Stimulated activated CD8-positive, alpha-beta memory T cell treated with anti-CD3 and anti-CD28 coated beads, Interleukin-4, amount 100 ng/mL, for 1 hour (primary cell): ENCODE results near the gene TRAPPC13.
"Not testable (repeated sequence)": the region's sequence is repeated elsewhere in the genome, so short reads cannot be mapped to it uniquely, and the experiment has no call there.

Experiments used
- DNase-seq, 2 donors: peaks; one replicate each; pipeline ENCODE4 v3.0.0-alpha.2; 2020; ENCODE audit warnings: low read depth in 2 of 2, low spot score in 1 of 2

The TRAPPC13 gene

DNA sequence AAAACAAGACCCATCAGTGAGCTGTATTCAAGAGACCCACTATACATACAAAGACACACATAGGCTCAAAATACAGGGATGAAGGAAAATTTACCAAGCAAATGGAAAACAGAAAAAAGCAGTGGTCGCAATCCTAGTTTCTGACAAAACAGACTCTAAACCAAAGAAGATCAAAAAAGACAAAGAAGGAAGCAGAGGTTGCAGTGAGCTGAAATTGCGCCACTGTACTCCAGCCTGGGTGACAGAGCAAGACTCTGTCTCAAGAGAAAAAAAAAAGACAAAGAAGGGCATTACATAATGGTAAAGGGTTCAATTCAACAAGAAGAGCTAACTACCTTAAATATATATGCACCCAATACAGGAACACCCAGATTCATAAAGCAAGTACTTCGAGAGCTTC, 51.2 kb downstream of the TRAPPC13 start:
- not testable (repeated sequence) for DNase-seq

GRCh38 chr5:65682148-65682547, 57.3 kb downstream of the TRAPPC13 start:
- no peak for DNase-seq

GRCh38 chr5:65693121-65693520, 68.3 kb downstream of the TRAPPC13 start:
- no peak for DNase-seq

GRCh38 chr5:65695162-65695755, 70.4 kb downstream of the TRAPPC13 start:
- no peak for DNase-seq

DNA sequence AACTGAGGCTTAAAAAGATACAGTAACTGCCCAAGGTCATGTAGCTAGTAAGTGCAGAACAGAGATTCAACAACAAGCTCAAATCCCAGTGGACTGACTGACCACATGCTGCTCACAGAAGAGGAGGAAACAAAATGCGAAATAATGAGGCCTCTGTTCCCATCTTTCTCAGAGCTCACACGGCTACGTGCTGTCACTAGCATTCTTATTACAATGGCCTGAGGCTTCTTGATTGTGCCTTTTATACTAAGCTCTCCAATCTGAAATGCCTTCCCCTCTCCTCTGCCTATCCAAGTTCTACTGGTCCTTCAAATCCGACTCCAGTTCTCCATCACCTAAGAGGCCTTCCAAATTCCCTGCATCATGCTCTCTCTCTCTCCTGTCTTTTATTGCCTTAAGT, 71.1 kb downstream of the TRAPPC13 start:
- no peak for DNase-seq

DNA sequence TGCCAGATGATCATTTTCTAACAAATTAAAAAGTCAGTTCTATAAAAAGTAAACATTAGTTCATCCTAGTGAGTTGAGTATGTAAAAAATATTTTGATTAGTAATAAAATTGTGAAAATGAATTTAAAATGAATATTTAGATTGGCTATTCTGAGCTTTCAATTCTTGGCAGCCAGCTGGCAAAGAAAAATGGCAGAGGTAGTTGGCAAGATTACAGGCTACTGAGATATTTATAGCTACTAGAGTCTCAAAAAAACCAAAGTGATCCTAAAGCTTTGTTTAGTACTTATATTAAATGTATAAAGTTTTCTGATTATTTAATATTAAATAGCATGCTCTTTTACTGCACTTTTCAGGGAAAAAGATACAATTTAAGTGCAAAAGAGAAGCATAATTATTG, 72.1 kb downstream of the TRAPPC13 start:
- no peak for DNase-seq

GRCh38 chr5:65699338-65699737, 74.5 kb downstream of the TRAPPC13 start:
- no peak for DNase-seq

DNA sequence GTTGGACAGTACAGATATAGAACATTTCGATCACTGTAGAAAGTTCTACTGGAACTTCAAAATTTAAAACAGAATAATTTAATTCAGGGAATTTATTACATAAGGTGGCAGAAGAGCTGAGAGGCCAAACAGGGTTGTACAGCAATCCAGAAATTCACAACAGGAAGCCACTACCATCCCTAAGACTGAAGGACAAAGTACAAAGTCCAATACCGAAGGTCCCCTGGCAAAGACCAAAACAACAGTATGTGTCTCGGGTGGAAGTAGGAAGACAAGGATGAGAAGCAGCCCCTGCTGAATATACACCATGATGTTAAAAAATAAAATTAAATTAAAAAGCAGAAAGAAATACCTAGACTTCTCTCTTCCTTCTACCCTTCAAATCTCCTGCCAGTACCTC, 77.2 kb downstream of the TRAPPC13 start:
- no peak for DNase-seq

GRCh38 chr5:65704621-65705239, 79.9 kb downstream of the TRAPPC13 start:
- no peak for DNase-seq

DNA sequence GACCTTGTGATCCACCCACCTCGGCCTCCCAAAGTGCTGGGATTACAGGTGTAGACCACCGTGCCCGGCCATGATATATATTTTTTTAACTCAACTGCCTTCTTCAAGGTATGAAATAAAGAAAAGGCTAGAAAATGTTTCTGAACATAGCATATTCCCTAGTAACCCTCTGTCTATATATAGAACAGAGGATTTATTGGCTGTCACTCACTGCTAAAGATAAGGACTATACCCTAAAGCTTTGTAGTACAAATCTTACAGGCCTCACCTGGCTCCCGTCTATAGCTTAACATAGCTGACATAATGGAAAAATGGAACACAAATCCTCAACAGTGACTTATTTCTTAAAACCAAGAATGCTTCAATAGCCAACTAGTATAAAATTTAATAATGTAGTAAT, 82.8 kb downstream of the TRAPPC13 start:
- DNase-seq: no peak

DNA sequence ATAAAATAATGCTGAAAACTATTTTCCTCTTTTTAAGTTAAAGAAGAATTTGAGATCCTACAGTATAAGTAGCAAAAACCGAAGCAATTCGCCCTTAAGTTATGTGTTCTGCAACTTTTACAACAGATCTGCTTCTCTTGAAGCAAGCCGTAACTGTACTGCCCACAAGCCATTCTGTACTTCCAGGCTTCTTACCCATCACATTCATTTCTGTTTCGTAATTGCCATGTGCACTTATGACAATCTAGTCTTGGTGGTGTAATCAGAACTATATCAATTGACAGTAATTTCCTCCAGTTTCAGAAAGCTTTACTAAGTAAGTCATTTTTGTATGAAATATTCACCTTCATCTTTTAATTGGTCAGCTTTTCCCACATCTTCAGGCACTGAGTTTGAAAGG, 83.3 kb downstream of the TRAPPC13 start:
- DNase-seq: no peak
